ENCODE data around the gene NR4A1.
A peak's percentile ranks its signal among the peaks of the same experiment; 100 is the strongest.

The NR4A1 gene

DNA sequence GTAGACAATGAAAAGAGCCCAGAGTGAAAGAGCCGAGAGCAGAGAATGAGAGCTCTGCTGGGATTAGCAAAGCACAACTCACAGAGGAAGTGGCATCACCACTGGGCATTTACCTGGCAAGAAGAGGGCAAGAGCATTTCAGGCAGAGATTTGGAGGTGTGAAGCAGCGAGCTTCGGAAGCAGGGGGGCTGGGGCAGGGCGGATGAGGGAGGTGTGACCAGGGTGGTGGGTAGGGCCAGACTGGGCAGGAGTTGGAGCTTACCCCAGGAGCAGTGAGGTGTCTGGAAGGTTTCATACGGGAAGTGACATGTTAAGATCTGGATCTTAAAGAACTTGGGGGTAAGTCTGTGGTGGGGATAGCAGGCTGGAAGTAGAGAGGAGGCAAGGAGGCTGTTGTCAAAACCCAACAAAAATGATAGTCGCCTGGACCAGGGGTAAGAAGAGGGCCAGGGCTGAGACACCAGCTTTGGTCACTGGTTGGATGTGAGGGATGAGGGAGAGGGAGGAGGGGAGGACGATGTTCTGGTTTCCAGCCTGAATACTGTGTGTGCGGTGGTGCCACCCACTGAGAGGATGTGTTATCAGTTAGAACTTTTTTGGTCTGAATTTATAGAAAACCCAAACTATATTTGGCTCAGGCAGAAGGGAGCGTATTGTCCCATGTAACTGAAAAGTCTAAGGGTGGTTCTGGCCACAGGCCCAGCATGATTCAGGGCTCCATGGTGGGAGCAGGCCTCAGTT, 33.4 kb downstream of the NR4A1 start:
- Histone ChIP-seq H3K4me3 (ENCODE audit: low read depth, low read length) (no peak overlapping the region), H3K27ac (ENCODE audit: extremely low read depth, low read depth, low read length) (no peak overlapping the region), H3K9me3 (ENCODE audit: control insufficient read depth, insufficient read depth, low read depth, low read length) (no peaks in the 10 kb centered on the region), H3K36me3 (ENCODE audit: control insufficient read depth in 2 of 2, insufficient read depth in 1 of 2, low read length in 2 of 2) (no peaks in the 10 kb centered on the region), H3K4me1 (ENCODE audit: control insufficient read depth, insufficient read depth, low read length) (no peaks in the 10 kb centered on the region)
- TF ChIP-seq ZNF596 (tag by site-specific recombination; IDR thresholded peaks at IDR 0.05) = no peak
- no peak for TF ChIP-seq SP7 (tag by site-specific recombination; IDR thresholded peaks at IDR 0.05)
- no peak for TF ChIP-seq ZBTB8A (tag by site-specific recombination; IDR thresholded peaks at IDR 0.05)
- TF ChIP-seq ZNF600 (tag by site-specific recombination; IDR thresholded peaks at IDR 0.05) = no peak
- POLR2A ChIA-PET = no interaction called here
- CTCF ChIA-PET = interaction anchor here (0.5 to 34.8 kb wide), 22 partner anchors 9 to 963 kb away, joined by 3 to 794 read pairs (median 4); partner anchors contain the start of gene ATG101

DNA sequence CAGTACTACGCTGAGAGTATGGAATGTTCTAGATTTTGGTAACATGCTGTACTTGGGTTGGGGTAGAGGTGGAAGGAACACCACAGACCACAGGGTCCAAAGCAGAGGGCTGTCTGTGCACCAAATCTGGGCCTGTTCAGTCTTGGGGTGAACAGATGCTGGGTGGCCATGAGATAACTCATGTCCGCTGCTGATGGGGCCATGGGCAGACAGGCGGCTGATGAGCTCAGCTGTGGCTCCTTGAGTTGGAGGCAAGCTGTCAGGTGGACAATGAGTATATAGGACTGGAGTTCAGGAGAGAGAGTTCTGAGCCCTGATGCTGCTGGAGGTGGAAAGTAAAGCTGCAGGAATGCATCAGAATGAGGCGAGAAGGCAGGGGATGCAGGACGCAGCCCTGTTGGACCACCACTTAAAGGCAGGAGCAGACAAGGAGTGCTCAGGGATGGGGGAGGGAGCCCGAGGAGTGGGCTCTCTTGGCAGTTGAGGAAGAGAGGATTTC, 34.5 kb downstream of the NR4A1 start:
- no peaks in the 10 kb centered on the region for H3K36me3 ChIP-seq (ENCODE audit: control insufficient read depth in 2 of 2, insufficient read depth in 1 of 2, low read length in 2 of 2)
- no peak overlapping the region for H3K27ac ChIP-seq (ENCODE audit: extremely low read depth, low read depth, low read length)
- H3K4me3 ChIP-seq (ENCODE audit: low read depth, low read length) = no peak overlapping the region
- no peaks in the 10 kb centered on the region for H3K4me1 ChIP-seq (ENCODE audit: control insufficient read depth, insufficient read depth, low read length)
- POLR2A ChIA-PET = no interaction called here
- no peak for TF ChIP-seq ZNF2 (tag by site-specific recombination; IDR thresholded peaks at IDR 0.05)
- no peak for TF ChIP-seq ZNF560 (tag by site-specific recombination; IDR thresholded peaks at IDR 0.05; ENCODE audit: borderline replicate concordance)
- TF ChIP-seq ZNF777 (tag by site-specific recombination; IDR thresholded peaks at IDR 0.05; ENCODE audit: borderline replicate concordance) = no peak
- TF ChIP-seq, protein P1, sequence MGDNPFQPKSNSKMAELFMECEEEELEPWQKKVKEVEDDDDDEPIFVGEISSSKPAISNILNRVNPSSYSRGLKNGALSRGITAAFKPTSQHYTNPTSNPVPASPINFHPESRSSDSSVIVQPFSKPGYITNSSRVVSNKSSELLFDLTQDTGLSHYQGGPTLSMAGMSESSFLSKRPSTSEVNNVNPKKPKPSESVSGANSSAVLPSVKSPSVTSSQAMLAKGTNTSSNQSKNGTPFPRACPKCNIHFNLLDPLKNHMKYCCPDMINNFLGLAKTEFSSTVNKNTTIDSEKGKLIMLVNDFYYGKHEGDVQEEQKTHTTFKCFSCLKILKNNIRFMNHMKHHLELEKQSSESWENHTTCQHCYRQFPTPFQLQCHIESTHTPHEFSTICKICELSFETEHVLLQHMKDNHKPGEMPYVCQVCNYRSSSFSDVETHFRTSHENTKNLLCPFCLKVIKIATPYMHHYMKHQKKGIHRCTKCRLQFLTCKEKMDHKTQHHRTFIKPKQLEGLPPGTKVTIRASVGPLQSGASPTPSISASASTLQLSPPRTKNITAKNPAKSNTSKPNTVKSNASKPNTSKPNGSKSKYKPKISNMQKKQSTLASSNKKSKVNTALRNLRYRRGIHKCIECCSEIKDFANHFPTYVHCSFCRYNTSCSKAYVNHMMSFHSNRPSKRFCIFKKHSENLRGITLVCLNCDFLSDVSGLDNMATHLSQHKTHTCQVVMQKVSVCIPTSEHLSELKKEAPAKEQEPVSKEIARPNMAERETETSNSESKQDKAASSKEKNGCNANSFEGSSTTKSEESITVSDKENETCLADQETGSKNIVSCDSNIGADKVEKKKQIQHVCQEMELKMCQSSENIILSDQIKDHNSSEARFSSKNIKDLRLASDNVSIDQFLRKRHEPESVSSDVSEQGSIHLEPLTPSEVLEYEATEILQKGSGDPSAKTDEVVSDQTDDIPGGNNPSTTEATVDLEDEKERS (tag by site-specific recombination; IDR thresholded peaks at IDR 0.05) = no peak
- TF ChIP-seq MZF1 (tag by site-specific recombination; IDR thresholded peaks at IDR 0.05; ENCODE audit: borderline replicate concordance) = no peak
- CTCF ChIA-PET = interaction anchor here (0.7 to 34.8 kb wide), 12 partner anchors 10 to 894 kb away, joined by 3 to 794 read pairs (median 6); partner anchors contain the start of gene ATG101
- no peaks in the 10 kb centered on the region for H3K9me3 ChIP-seq (ENCODE audit: control insufficient read depth, insufficient read depth, low read depth, low read length)

DNA sequence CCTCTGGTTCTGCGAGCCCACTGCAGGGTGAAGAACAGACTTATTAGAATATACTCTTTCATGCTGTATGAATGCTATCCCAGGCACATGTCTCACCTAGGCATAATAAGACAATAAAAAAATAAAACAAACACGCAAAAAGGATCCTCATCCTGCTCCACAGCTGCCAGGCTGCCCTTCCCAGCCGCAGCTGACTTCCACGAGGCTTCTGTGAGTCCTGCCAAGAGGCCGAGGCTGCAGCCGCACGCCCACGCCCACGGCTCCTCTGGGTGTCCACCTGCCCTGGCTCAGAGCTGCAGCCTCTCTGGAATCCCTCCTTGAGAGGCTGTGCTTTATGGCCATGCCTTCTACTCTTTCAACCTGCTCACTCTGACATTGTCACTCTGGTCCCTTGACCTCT, 35.1 kb downstream of the NR4A1 start:
- ChIA-PET POLR2A (no interaction called here), CTCF (interaction anchor here (0.7 to 34.8 kb wide), 7 partner anchors 12 to 277 kb away, joined by 3 to 794 read pairs (median 5); partner anchors contain the start of gene ATG101)
- Histone ChIP-seq H3K9me3 (ENCODE audit: control insufficient read depth, insufficient read depth, low read depth, low read length) (no peaks in the 10 kb centered on the region), H3K4me3 (ENCODE audit: low read depth, low read length) (no peak overlapping the region), H3K27ac (ENCODE audit: extremely low read depth, low read depth, low read length) (no peak overlapping the region), H3K4me1 (ENCODE audit: control insufficient read depth, insufficient read depth, low read length) (no peaks in the 10 kb centered on the region), H3K36me3 (ENCODE audit: control insufficient read depth in 2 of 2, insufficient read depth in 1 of 2, low read length in 2 of 2) (no peaks in the 10 kb centered on the region)
- TF ChIP-seq EGR2 (tag by site-specific recombination; IDR thresholded peaks at IDR 0.05; ENCODE audit: low read depth) (0 out of 2 replicates have a peak, but pooled peaks have one; percentile 6), ZNF548 (tag by site-specific recombination; IDR thresholded peaks at IDR 0.05) (no peak), IKZF3 (tag by site-specific recombination; IDR thresholded peaks at IDR 0.05) (no peak)
- TF ChIP-seq, protein P2, sequence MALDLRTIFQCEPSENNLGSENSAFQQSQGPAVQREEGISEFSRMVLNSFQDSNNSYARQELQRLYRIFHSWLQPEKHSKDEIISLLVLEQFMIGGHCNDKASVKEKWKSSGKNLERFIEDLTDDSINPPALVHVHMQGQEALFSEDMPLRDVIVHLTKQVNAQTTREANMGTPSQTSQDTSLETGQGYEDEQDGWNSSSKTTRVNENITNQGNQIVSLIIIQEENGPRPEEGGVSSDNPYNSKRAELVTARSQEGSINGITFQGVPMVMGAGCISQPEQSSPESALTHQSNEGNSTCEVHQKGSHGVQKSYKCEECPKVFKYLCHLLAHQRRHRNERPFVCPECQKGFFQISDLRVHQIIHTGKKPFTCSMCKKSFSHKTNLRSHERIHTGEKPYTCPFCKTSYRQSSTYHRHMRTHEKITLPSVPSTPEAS (tag by site-specific recombination; IDR thresholded peaks at IDR 0.05) = no peak
